ENCODE data around the gene SRL.
"Not testable (repeated sequence)": the region's sequence is repeated elsewhere in the genome, so short reads cannot be mapped to it uniquely, and the experiment has no call there.

SRL gene

DNA sequence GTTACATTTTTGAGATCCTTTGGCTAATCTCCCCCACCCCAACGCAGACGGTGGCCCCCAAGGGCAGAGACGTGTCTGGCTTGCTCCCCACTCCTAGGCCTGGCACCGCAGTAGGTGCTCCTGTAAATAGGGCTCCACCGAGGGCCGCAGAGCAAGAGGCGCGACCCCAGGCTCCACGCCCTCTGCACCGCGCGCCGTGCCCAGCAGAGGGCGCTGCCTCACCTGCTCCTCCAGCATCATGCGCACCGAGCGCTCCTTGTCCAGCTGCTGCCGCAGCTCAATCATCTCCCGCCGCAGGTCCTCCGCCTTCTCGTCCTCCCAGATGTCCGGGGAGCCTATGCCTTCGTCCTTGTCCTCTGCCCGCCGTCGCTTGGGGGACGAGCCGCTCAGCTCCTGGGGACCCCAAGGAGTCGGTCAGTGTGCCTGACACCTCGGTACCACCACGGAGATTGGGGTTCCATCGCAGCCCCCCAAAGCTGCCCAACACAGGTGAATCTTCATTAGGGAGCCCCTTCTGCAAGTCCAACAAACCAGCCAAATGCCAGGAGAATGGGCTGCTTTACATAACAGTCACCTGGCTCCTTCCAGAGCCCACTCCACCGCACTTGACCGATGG lies 19.8 kb upstream of the SRL start:
- DNase-seq (ENCODE audit: low read depth, low spot score) = peak; percentile 33

DNA sequence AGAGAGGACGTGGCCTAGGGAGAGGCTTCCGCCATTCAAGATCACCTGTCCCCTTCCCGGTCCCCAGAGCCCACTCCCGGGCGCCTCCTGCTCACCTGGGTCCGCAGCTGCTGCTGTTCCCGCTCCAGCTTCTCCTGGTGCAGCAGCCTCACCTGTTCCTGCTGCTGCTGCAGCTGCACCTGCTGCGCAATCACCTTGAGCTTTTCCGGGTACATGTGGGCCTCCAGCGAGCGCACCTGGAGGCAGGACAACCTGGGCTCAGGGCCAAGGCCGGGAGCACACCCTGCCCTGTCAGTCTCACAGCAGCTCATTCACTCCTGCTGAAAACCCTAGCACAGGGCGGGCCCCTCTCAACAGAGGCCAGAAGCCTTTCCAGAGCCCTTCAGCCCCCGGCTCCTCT lies 18.5 kb upstream of the SRL start:
- no peak for DNase-seq (ENCODE audit: low read depth, low spot score)

DNA sequence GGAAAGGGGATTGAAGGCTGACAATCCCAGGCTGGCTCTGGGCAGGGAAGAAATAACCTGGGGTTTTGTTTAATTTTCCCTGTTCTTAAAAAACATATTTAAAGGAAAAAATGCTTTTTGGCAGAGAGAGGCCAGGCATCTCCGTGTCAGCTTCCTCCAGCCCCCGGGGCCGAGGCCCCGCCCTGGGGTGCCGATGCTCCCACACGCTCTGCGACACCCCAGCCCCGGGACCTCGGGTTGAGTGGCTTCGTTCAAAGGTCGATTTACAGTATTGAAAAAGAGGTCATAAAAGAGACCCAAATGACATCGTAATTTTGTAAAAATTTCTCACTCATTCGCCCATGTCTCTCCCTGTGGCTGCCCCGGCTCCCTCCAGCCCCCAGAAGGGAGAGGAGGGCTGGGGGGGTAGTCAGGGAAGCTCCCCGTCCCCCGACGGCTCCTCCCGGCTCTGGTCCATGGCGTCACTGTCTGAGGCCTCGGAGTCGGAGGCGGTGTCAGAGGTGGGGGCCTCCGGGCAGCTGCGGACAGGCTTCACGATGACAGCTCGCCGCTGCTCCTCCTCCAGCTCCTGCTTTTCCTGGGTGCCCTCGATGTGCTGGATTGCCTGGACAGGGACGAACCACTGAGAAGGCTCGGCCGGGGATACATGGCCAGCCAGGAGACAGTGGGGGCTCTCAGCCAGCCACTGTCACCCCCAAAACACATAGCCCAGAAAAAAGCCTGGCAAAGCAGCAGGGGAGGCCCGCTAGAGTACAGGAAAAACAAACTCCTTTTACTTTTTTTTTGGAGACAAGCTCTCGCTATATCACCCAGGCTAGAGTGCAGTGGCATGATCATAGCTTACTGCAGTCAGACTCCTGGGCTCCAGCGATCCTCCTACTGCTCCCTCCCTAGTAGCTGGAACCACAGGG lies 16.0 kb upstream of the SRL start:
- DNase-seq (ENCODE audit: low read depth, low spot score) = no peak

DNA sequence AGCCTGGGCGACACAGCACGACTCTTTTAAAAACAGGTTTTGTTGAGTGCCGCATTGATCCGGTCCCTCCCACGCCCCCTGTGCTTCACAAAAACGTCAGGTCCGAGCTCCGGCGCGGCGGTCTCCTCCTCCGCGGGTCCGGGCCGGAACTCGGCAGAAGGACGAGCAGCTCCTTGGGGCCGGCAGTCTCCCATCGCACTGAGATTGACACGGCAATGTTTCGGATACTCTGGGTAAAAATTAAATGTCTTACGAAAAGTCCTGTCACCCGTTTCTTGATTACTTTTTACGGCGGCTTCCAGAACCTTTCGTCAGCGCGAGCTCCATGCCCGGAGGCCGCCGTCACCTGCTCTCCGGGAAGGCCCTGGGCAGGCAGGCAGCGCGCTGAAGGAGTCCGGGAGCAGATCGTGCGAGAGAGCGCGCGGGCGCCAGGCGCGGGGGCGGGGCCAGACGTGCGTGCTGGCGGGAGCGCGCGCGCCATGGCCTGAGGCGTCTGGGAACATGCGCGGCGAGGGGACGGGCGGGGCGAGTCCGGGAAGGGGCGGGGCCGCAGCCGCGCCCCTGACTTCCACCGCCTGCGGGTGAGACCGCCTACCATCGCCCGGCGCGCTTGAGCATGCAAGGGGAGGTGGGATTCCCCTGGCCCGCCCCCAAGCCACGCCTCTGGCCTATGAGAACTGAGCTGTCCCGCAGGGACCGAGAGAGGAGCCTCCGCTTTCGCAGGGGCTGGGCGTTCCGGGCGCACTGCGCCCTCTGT lies 11.7 kb upstream of the SRL start:
- DNase-seq (ENCODE audit: low read depth, low spot score) = peak; percentile 100

DNA sequence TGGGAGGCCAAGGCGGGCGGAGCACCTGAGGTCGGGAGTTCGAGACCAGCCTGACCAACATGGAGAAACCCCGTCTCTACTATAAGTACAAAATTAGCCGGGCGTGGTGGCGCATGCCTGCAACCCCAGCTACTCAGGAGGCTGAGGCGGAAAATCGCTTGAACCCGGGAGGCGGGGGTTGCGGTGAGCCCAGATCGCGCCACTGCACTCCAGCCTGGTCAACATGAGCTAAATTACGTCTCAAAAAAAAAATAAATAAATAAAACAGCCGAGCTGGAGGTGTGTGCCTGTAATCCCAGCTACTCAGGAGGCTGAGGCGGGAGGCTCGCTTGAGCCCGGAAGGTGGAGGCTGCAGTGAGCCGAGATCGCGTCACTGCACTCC lies 11.1 kb upstream of the SRL start:
- not testable (repeated sequence) for DNase-seq (ENCODE audit: low read depth, low spot score)

DNA sequence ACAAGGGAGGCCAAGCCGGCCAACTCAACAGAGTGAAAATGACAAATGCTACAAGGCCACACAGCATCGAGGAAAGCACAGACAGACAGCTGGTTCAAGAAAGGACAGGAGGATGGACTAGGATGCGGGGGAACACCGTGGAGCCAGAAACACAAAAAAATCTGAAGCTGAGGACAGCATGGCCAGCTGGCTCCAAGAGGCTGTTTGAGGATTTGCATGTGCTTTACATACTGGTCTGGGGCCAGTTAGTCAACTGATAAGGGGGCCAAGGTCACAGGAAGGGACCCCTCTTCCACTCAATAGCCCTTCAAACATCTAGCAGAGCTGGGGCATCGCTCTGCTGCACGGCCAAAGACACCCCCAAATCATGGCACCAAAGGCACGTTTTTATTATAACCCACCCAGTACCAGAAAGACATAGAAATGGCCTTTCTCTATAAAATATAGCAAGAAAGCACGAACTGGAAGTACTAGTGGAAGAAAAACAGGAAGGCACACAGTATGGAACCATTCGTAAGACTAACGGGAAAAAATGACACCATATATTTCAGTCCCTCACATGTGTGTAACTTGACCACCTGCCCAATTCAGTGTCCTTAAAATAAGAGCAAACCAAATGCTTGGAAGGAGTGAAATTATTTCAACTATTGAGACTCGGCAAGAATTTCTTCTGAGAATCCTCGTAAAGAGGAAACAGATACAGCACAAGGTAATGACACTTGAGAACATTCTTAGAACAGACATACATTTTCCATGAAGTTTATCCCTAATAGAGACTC lies 7.8 kb upstream of the SRL start:
- no peak for DNase-seq (ENCODE audit: low read depth, low spot score)

DNA sequence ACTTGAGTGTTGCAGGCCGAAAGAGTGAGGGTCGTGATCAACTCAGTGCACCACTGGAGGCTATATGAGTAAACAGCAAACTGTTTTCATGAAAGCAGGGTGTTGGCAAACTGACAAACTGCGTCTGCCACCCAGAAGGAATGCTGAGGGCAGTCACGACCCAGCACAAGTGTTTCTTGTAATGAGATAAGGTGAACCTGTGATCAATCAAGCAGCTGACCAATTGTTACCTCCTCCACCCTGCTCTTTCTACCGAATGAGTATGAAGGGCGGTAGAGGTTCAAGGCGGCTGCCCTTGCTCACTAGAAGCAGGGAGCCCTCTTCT lies 5.5 kb upstream of the SRL start:
- peak; percentile 18 for DNase-seq (ENCODE audit: low read depth, low spot score)

DNA sequence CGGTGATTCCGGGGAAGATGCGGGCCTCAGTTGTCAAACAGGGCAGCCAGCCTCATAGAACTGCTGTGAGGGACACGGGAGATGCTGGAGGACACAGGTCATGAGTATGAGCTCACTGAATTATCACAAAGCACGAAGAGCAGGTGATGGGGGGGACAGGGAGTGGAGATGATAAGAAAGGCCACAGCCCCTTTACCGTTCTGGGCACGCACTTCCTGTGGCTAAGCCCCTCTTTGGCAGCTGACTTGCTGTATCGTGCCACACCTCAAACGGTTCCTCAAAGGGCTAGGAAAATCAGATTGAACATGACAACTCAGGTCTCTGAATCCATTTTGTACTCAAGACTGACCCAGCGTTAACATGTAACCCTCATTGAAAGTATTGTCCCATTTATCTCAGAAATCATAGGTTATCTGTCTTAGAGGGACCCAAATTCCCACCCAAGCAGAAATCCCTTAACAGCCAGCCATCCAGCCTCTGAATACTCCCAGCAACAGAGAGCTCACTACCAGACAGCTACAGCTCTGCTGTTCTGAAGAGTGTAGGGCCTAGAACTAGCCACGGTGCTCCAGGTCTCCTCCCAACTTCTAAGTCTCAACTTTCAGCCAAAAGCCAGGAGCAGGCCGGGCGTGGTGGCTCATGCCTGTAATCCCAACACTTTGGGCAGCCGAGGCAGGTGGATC lies 5.0 kb upstream of the SRL start:
- DNase-seq (ENCODE audit: low read depth, low spot score) = no peak

DNA sequence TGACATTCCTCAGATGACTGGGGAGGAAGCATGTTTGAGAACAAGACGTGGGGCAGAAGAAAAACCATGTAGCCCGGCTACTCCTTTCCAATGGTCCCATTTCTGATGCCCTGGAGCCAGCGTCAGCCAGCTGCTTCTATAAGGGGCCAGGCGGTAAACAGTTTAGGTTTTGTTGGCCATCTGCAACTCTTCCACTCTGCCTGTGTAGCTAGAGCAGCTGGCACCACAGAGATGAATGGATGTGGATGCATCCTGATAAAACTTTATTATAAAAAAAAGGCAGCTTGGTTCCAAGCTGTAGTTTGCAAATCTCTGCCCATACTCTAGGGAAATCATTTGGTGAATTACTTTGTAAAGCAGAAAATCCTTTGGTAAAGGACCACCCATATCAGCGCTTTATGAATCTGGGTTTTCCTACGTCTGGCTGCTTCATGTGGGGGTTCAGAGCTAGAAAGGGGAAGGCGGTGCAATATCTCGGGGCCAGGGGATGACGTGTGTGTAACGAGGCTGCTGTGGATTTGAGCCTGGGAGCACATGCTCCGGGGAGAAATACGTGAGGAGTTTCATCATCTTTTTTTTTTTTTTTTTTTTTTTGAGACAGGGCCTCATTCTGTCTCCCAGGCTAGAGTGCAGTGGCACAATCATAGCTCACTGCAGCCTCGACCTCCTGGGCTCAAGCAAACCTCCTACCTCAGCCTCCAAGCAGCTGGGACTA lies 3.4 kb upstream of the SRL start:
- DNase-seq (ENCODE audit: low read depth, low spot score) = no peak

DNA sequence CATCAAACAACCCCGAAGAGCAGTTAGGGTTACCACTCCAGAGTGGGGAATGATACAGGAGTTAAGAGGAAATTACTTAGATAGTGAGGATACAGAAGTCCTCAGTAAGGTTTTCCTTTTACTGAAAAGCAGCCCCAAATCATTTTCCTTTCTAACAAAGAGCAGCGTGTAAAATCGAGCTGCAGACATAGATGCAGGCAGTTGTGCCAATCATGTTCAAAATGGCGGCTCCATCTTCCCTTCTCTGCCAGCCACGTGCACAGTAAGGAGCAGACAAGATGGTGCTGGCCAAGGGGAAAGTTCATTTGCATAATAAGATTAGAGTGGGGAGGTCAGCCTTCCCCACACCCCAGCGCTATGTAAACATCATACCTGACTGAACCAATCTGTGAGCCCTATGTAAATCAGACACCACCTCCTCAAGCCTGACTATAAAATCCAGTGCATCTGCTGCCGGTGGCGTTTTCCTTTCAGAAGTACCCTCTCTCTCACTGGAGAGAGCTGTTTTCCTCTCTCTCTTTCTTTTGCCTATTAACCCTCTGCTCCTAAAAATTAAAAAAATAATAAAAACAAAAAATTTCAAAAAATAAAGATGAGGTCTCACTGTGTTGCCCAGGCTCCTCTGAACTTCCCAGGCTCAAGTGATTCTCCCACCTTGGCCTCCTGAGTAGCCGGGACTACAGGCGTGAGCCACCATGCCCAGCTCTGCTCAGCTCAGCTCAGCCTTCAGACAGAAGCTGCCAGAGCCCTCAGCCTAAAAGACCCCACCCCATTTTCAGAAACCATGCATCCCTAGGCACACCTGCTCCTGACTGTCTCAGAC lies 2.6 kb upstream of the SRL start:
- DNase-seq (ENCODE audit: low read depth, low spot score) = no peak

DNA sequence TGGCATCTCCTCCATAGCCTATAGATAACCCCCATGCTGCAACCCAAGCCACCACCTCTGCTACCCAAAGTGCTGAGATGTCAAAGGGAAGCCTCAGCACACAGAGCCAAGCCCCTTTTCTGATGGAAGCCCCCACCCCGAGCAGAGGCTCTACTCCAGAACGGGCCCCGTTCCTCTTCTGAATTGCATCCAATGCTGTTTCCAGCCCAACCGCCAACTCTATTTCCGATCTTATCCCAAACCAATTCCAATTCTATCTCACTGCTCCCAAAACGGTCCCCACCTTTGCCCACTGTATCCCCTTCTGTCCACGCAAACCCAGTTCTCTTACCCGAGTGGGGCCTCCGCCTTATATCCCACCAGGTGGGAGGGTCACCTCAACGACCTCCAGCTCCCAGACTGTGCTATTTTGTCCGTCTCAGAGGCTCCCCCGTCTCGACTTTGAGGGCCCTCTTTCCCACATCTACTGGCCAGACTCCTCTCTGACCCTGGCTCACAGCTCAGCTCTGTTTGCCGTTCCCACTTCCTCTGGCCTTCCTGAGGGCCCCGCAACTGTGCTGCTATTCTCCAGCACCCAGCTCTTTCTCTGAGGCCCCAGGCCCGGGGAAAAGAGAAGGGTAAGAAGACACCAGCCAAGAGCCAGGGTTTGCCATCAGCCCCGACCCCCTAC lies 487 bp downstream of the SRL start:
- DNase-seq (ENCODE audit: low read depth, low spot score) = no peak

DNA sequence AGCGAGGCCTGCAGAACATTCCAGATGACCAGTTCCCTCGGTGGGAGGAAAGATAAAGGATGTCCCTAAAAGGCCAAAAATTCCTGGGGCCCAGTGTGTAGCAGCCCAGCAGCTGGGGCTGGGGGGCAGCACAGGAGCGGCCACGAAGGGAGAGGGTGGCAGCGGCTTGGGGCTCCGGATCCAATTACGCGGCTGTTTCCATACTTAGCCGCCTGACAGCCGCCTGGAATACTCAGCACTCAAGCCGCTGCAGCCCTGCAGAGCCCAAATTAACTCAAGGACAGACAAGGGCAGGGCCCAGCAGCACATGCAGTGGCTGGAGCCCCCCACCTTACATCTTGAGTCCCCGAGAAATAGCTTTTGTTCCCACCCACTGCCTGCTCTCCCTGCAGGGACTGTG lies 1.3 kb downstream of the SRL start:
- no peak for DNase-seq (ENCODE audit: low read depth, low spot score)

DNA sequence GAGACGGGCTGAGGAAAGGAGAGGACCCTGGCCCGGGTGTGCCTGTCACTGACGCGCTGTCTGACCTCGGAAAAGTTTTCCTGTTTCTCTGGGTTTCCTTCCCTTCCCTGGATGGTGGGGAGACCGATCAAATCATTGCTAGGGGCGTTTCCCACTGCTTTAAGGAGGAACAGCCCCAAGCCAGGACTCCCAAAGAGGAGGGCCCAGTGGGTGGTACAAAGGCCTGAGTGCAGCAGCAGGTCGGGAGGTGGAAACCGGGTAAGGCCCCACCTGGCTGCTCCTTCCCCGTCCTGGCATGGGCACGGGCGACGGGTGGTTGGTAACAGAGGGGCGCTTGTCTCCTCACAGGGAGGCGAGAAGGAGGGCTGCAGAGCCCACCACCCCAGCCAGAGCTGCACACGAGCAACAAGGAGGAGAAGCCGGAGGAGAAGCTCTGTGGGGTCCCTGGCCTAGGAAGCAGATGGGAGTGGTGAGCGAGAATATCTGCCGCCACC lies 2.2 kb downstream of the SRL start:
- no peak for DNase-seq (ENCODE audit: low read depth, low spot score)

DNA sequence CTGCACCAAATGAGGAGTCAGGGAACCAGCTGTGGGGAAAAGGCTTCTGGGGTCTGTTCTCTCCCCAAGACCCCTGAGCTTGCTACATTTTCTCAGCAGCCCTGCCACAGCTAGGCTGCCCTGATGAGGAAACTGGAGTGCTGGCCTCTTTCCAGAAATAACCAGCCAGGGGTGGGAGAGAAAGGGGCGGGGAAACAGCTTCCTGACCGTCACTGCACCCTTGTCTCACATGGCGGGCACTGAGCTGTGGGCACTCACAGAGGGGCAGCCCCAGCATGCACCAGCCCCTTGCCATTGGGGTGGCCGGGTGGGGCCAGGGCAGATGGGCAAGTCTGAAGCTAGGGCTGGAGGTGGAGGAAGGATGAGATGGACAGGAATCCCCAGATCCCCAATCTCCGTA lies 2.9 kb downstream of the SRL start:
- DNase-seq (ENCODE audit: low read depth, low spot score) = no peak

DNA sequence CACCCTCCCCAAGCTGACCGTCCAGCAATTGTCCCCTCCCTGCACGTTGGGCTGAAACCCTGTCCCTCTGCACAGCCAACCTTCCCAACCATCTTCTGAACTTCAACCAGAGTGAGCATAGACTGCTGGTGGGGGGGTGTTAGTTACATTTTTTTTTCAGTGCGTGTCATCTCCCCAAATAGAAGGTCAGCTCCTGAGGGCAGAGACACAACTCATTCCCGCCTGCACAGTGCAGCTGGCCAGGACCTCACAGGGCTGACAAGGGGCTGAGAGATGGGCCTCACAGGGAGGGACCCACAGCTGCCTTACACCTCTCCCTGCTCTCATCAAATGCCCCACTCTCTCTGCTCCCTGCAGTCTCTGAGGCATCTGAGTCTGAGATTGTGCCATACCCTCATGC lies 8.4 kb downstream of the SRL start:
- DNase-seq (ENCODE audit: low read depth, low spot score) = no peak

DNA sequence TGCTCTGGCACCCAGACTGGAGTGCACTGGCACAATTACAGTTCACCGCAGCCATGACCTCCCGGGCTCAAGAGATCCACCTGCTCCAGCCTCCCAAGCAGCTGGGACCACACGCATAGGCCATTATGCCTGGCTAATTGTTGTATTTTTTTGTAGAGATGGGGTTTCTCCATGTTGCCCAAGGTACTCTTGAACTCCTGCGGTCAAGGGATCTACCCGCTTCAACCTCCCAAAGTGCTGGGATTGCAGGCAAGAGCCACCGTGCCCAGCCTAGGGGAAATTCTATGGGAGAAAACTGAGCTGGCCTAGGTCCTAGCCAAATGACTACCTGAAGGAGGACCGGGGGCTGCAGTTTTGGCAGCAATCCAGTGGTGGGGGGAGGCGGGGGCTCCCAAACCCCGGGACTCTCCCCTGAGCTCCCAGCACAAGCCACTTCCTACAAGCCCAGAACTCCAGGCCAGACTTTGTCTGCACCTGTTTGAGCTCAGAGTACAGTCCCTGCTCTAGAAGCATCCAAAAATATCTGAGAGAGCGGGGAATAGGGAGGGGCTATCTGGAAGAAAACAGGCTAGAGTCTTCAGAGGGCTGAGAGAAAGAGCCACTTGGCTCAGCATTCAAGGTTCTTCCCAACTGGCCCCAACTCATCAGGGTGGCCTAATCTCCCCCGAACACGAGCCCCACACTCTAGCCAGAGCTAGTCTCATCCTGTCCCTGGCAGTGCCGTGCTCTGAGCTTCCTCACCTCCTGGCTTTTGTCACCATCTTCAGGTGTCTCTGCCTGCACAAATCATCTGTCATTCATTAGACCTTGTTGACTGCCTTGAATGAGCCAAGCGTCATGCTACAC lies 9.1 kb downstream of the SRL start:
- DNase-seq (ENCODE audit: low read depth, low spot score) = no peak

DNA sequence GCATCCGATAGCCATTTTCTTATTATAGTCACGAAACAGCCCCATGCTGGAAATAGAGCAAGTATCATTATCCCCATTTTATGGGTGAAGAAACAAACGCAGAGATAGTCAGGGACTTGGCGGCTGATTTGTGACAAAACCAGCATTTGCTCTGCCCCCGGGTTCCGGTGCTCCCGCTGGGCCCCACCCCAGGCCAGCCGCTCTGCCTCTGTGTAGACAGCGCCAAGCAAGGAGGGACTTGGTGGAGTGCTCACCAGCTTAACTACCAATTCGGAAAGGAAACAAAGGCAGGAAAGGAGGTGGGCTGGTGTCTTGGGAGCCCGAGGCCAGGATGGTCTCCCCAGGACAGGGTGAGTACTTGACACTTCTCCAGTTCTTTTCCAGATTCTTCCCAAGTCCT lies 10.0 kb downstream of the SRL start:
- DNase-seq (ENCODE audit: low read depth, low spot score) = no peak

DNA sequence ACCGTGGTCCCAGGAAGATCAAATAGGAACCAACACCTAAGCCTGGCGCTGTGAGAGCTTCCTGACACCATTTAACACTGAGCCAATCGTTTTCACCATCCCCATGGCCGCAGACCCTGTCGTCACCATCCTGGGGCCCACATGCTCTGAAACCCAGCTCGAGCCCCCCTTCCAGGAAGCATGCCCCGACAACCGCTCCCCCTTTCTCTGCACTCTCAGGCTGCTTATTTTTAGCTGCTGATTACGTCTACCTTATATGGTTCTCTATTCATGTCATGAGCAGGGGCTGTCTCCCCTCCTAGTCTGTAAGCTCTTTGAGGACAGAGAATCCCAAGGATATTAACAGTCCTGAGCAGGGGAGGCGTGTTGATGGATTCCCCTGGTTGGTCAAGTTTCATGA lies 10.5 kb downstream of the SRL start:
- DNase-seq (ENCODE audit: low read depth, low spot score) = no peak

DNA sequence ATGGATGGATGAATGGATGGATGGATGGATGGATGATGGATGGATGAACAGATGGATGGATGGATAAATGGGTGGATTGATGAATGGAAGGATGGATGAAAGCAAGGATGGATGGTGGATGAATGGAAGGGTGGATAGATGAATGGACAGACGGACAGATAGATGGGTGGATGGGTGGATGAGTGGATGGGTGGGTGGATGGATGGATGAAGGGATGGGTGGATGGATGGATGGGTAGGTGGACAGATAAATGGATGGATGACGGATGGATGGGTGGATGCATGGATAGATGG lies 14.9 kb downstream of the SRL start:
- DNase-seq (ENCODE audit: low read depth, low spot score) = no peak

Measured in astrocyte of the hippocampus (primary cell).